ENCODE data around the gene PTK7. TPM values are rescaled to one million over a fixed set of nuclear protein-coding genes. Genes with fewer than 3 reads are reported as not detected.
A peak's percentile ranks its signal among the peaks of the same experiment; 100 is the strongest.

The PTK7 gene
- total RNA-seq, 1 donor from 2014 or later: 196 TPM

- no peak for DNase-seq (ENCODE audit: low spot score)
Observed at GRCh38 chr6:43086022-43086658, 10.0 kb downstream of the PTK7 start.

- DNase-seq (ENCODE audit: low spot score): no peak
Observed at GRCh38 chr6:43088654-43089056, 12.5 kb downstream of the PTK7 start.

GRCh38 chr6:43089467-43089866 is 13.4 kb downstream of the PTK7 start:
- no peak for DNase-seq (ENCODE audit: low spot score)

- DNase-seq (ENCODE audit: low spot score): peak; percentile 55
Observed at GRCh38 chr6:43089874-43090558, 13.9 kb downstream of the PTK7 start.

GRCh38 chr6:43090559-43090956 is 14.4 kb downstream of the PTK7 start:
- DNase-seq (ENCODE audit: low spot score): peak; percentile 53

GRCh38 chr6:43091020-43091419 is 14.9 kb downstream of the PTK7 start:
- DNase-seq (ENCODE audit: low spot score): no peak

- no peak for DNase-seq (ENCODE audit: low spot score)
Observed at GRCh38 chr6:43091436-43091991, 15.4 kb downstream of the PTK7 start.

- DNase-seq (ENCODE audit: low spot score): no peak
Observed at GRCh38 chr6:43092635-43093034, 16.5 kb downstream of the PTK7 start.

GRCh38 chr6:43093436-43094289 is 17.5 kb downstream of the PTK7 start:
- DNase-seq (ENCODE audit: low spot score): peak; percentile 81

- no peak for DNase-seq (ENCODE audit: low spot score)
Observed at GRCh38 chr6:43095939-43096338, 19.8 kb downstream of the PTK7 start.

GRCh38 chr6:43096451-43097097 is 20.5 kb downstream of the PTK7 start:
- peak; percentile 69 for DNase-seq (ENCODE audit: low spot score)

- DNase-seq (ENCODE audit: low spot score): no peak
Observed at GRCh38 chr6:43097098-43097489, 21.0 kb downstream of the PTK7 start.

GRCh38 chr6:43097502-43097901 is 21.4 kb downstream of the PTK7 start:
- DNase-seq (ENCODE audit: low spot score): no peak

GRCh38 chr6:43101497-43101896 is 25.4 kb downstream of the PTK7 start:
- DNase-seq (ENCODE audit: low spot score): no peak

- no peak for DNase-seq (ENCODE audit: low spot score)
Observed at GRCh38 chr6:43103253-43103876, 27.3 kb downstream of the PTK7 start.

- DNase-seq (ENCODE audit: low spot score): no peak
Observed at GRCh38 chr6:43105538-43106222, 29.6 kb downstream of the PTK7 start.

GRCh38 chr6:43107344-43108062 is 31.4 kb downstream of the PTK7 start:
- DNase-seq (ENCODE audit: low spot score): no peak

- DNase-seq (ENCODE audit: low spot score): peak; percentile 80
Observed at GRCh38 chr6:43113431-43114260, 37.5 kb downstream of the PTK7 start.

- no peak for DNase-seq (ENCODE audit: low spot score)
Observed at GRCh38 chr6:43115365-43115764, 39.3 kb downstream of the PTK7 start.
